ENCODE results near the gene BCL7A. TPM values are rescaled to one million over a fixed set of nuclear protein-coding genes. Genes with fewer than 3 reads are reported as not detected.
"Not testable (repeated sequence)": the region's sequence is repeated elsewhere in the genome, so short reads cannot be mapped to it uniquely, and the experiment has no call there.

The BCL7A gene
- total RNA-seq, 1 donor, result 12.2 TPM

DNA sequence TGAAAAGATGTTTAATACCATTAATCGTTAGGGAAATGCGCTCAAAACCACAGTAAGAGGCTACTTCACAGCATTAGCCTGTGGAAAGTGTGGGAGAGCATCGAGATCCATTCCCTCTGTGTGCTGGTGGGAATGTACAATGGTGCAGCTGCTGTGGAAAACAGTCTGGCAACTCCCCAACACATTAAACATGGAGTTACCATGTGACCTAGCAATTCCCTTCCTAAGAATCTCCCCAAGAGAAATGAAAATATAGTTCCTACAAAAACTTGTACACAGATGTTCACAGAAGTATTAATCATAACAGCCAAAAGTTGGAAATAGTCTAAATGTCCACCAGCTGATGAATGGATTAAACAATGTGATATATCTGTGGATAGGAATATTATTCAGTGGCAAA is 80.6 kb downstream of the BCL7A start:
- H3K4me3 ChIP-seq (ENCODE audit: low read depth, low read length), result no peak overlapping the region
- TF ChIP-seq, protein P1, sequence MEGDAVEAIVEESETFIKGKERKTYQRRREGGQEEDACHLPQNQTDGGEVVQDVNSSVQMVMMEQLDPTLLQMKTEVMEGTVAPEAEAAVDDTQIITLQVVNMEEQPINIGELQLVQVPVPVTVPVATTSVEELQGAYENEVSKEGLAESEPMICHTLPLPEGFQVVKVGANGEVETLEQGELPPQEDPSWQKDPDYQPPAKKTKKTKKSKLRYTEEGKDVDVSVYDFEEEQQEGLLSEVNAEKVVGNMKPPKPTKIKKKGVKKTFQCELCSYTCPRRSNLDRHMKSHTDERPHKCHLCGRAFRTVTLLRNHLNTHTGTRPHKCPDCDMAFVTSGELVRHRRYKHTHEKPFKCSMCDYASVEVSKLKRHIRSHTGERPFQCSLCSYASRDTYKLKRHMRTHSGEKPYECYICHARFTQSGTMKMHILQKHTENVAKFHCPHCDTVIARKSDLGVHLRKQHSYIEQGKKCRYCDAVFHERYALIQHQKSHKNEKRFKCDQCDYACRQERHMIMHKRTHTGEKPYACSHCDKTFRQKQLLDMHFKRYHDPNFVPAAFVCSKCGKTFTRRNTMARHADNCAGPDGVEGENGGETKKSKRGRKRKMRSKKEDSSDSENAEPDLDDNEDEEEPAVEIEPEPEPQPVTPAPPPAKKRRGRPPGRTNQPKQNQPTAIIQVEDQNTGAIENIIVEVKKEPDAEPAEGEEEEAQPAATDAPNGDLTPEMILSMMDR (IDR thresholded peaks at IDR 0.05; ENCODE audit: insufficient read depth, low read length), result no peak
- DNase-seq (ENCODE audit: low read depth), result peak; percentile 52

DNA sequence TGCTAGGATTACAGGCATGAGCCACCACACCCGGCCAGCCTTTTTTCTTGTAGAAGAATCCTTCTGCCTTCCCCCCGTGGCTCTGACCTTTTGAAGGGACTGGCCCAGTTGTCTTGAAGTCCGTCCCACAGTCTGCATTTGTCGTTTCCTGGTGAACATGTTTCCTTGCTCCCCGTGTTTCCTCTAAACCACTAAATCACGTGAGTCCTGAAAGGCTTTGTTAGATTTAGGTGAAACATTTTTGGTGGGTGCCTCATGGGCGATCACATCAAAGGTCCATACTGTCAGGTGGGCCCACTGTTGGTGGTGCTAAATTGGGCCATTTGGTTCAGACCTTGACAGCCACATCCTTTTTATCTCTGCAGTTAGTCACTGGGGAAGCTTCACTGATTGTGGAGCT is 83.2 kb downstream of the BCL7A start:
- TF ChIP-seq, protein P1 (IDR thresholded peaks at IDR 0.05; ENCODE audit: insufficient read depth, low read length), result no peak
- no peak for DNase-seq (ENCODE audit: low read depth)
- H3K4me3 ChIP-seq (ENCODE audit: low read depth, low read length), result no peak overlapping the region

DNA sequence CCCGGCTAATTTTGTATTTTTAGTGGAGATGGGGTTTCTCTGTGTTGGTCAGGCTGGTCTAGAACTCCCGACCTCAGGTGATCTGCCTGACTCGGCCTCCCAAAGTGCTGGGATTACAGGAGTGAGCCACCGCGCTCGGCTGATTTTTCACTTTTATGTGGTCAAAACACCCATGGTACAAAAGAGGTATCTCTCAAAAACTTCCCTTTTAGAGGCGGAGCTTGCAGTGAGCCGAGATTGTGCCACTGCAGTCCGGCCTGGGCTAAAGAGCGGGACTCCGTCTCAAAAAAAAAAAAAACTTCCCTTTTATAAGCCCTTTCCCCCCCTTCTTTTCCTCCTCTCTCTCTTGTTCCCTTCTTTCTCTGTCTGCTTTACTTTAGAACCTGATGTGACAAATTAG is 83.8 kb downstream of the BCL7A start:
- DNase-seq (ENCODE audit: low read depth); H3K4me3 ChIP-seq (ENCODE audit: low read depth, low read length): not testable (repeated sequence)

DNA sequence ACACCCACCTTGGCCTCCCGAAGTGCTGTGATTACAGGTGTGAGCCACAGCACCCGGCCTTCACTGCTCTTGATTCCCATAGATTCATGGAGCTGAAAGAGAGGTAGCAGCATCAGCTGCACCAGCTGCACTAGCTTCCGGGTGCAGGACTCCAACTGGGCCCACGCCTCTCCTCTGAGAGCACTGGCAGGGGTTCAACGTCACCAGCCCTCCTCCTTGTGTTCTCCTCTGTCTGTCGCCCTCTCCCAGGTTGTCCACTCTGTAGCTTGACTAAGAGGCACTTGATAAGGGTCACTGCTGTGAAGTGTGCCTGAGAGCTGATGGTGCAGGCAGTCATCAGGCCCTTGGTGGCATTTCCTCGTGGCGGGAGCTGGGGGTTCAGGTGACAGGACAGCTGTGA is 85.2 kb downstream of the BCL7A start:
- TF ChIP-seq, protein P1 (IDR thresholded peaks at IDR 0.05; ENCODE audit: insufficient read depth, low read length), result no peak
- H3K4me3 ChIP-seq (ENCODE audit: low read depth, low read length), result no peak overlapping the region
- no peak for DNase-seq (ENCODE audit: low read depth)

DNA sequence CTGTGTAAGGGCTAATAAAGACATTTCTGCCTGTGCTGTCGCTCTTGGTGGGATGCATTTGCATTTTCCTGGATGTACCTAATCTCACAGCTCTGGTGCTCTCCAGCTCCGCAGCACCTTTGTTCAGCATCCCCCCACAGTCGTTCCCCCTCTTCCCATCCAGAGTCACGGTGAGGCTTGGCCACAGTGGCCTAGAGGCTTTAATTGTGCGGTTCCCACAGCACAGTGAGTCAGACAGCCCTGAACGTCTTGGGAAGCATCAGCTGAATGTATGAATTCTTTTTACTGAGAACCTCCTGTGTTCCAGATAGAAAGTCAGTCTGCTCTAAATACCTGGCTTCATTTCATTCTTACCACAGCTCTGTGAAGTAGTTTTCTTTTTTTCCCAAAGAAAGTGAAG is 85.6 kb downstream of the BCL7A start:
- peak; percentile 59 for DNase-seq (ENCODE audit: low read depth)
- TF ChIP-seq, protein P1 (IDR thresholded peaks at IDR 0.05; ENCODE audit: insufficient read depth, low read length), result no peak
- H3K4me3 ChIP-seq (ENCODE audit: low read depth, low read length), result no peak overlapping the region

DNA sequence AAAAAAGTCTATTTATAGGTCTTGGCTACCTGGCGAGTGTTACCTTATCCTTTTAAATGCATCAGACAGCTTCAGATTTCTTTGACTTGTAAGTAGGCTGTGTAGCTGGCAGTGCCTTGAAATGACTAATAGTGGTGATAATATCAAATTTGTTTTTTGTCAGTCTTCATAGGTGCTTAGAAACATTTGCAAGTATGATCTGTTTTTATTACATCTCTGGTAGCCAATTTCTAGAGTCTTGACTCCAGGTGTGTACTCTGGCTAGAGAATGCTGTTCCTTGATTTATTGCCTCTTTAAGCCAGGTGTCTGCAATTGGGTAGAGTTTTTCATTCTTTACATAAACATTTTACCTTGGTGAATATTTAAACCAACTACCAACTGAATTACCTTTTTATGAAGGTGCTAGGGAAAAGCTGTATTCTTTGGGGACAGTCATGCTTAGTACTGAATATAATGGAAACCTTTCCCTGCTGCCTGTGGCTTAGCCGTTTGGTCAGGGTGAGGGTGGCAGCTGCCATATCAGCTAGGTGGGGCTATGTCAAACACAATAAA is 89.5 kb downstream of the BCL7A start:
- TF ChIP-seq, protein P1 (IDR thresholded peaks at IDR 0.05; ENCODE audit: insufficient read depth, low read length), result no peak
- DNase-seq (ENCODE audit: low read depth), result no peak
- no peak overlapping the region for H3K4me3 ChIP-seq (ENCODE audit: low read depth, low read length)

Other genes with a start within 250 kb of the BCL7A start
- 10.9 and 13.1 TPM in 2 replicates for gene RHOF, start 228.2 kb upstream of the BCL7A start, total RNA-seq (ENCODE audit: low replicate concordance)
- gene SETD1B, start 217.9 kb upstream of the BCL7A start, total RNA-seq (ENCODE audit: low replicate concordance), result 5.0 and 6.1 TPM in 2 replicates
- gene HPD, start 163.0 kb upstream of the BCL7A start, total RNA-seq (ENCODE audit: low replicate concordance), result 1.1 and 1.8 TPM in 2 replicates
- 27.6 and 57.9 TPM in 2 replicates for gene PSMD9, start 133.1 kb upstream of the BCL7A start, total RNA-seq (ENCODE audit: low replicate concordance)
- gene CFAP251, start 103.3 kb upstream of the BCL7A start, total RNA-seq (ENCODE audit: low replicate concordance), result 2.3 and 8.8 TPM in 2 replicates
- gene MLXIP, start 56.9 kb downstream of the BCL7A start, total RNA-seq (ENCODE audit: low replicate concordance), result 8.3 and 15.4 TPM in 2 replicates
- not detected in 2 replicates for gene IL31, start 152.3 kb downstream of the BCL7A start, total RNA-seq (ENCODE audit: low replicate concordance)
- gene LRRC43, start 161.2 kb downstream of the BCL7A start, total RNA-seq (ENCODE audit: low replicate concordance), result 0.74 and 3.5 TPM in 2 replicates
- gene B3GNT4, start 181.8 kb downstream of the BCL7A start, total RNA-seq (ENCODE audit: low replicate concordance), result not detected in 2 replicates
- gene DIABLO, start 204.2 kb downstream of the BCL7A start, total RNA-seq (ENCODE audit: low replicate concordance), result 50.0 and 58.9 TPM in 2 replicates
- 18.3 and 20.9 TPM in 2 replicates for gene VPS33A, start 244.6 kb downstream of the BCL7A start, total RNA-seq (ENCODE audit: low replicate concordance)